HG03280 (cell line): ENCODE results near the gene FTCD.
"Not testable (repeated sequence)": the region's sequence is repeated elsewhere in the genome, so short reads cannot be mapped to it uniquely, and the experiment has no call there.

Source experiments
- ATAC-seq: cut with Tn5 transposase; IDR thresholded peaks from one replicate; pipeline ENCODE4 v1.9.1; 2021; ENCODE audit warnings: mild to moderate bottlenecking, moderate library complexity; ENCODE audit not compliant: unreplicated experiment

Gene FTCD

GRCh38 chr21:46154155-46154954, 1.0 kb downstream of the FTCD start:
- no peak for ATAC-seq

GRCh38 chr21:46153247-46154154, 1.9 kb downstream of the FTCD start:
- ATAC-seq, result no peak

GRCh38 chr21:46152927-46153246, 2.5 kb downstream of the FTCD start:
- ATAC-seq, result no peak

- no peak for ATAC-seq
Observed at GRCh38 chr21:46151989-46152926, 3.1 kb downstream of the FTCD start.

GRCh38 chr21:46151261-46151988, 4.0 kb downstream of the FTCD start:
- no peak for ATAC-seq

- ATAC-seq, result no peak
Observed at GRCh38 chr21:46150491-46151121, 4.8 kb downstream of the FTCD start.

GRCh38 chr21:46150073-46150472, 5.3 kb downstream of the FTCD start:
- ATAC-seq, result no peak

GRCh38 chr21:46149205-46149901, 6.0 kb downstream of the FTCD start:
- no peak for ATAC-seq

GRCh38 chr21:46148106-46148505, 7.3 kb downstream of the FTCD start:
- ATAC-seq, result no peak

- not testable (repeated sequence) for ATAC-seq
Observed at GRCh38 chr21:46147429-46147828, 8.0 kb downstream of the FTCD start.

- no peak for ATAC-seq
Observed at GRCh38 chr21:46146856-46147255, 8.5 kb downstream of the FTCD start.

GRCh38 chr21:46145840-46146691, 9.3 kb downstream of the FTCD start:
- ATAC-seq, result no peak

GRCh38 chr21:46145159-46145839, 10.1 kb downstream of the FTCD start:
- no peak for ATAC-seq

GRCh38 chr21:46144464-46145070, 10.8 kb downstream of the FTCD start:
- no peak for ATAC-seq

- ATAC-seq, result no peak
Observed at GRCh38 chr21:46142582-46143473, 12.6 kb downstream of the FTCD start.
